Uterus (tissue), 2 donors: ENCODE data around the gene TMBIM4.

Experiments used
- CTCF ChIP-seq, 4 experiments: fragments of 200-600 bp in 2 of 4; fragments of 450-650 bp in 2 of 4; sonication (generic) in 2 of 4; IDR thresholded peaks; one replicate each; pipeline ENCODE4 v1.5.1; 2016 to 2019; ENCODE audit warnings: antibody characterized with exemption in 4 of 4, mild to moderate bottlenecking in 2 of 4, moderate library complexity in 1 of 4
- POLR2A ChIP-seq, 2 donors: fragments of 450-650 bp; IDR thresholded peaks; one replicate each; pipeline ENCODE4 v1.6.1; 2016; ENCODE audit warnings: antibody characterized with exemption in 2 of 2, mild to moderate bottlenecking in 1 of 2, moderate library complexity in 1 of 2

GRCh38 chr12:66131067-66131688 is 38.6 kb downstream of the TMBIM4 start:
- TF ChIP-seq POLR2A (IDR thresholded peaks at IDR 0.05) (no peak), CTCF (IDR thresholded peaks at IDR 0.05) (no peak)
